Measurements from ENCODE around the gene KCNQ5.

The KCNQ5 gene

GRCh38 chr6:72865467-72865866, 243.6 kb downstream of the KCNQ5 start:
- Histone ChIP-seq H3K27ac (ENCODE audit: extremely low read depth, low read depth, low read length) (no peak overlapping the region), H3K36me3 (ENCODE audit: control insufficient read depth in 2 of 2, insufficient read depth in 1 of 2, low read length in 2 of 2) (no peaks in the 10 kb centered on the region), H3K9me3 (ENCODE audit: control insufficient read depth, insufficient read depth, low read depth, low read length) (no peaks in the 10 kb centered on the region), H3K4me1 (ENCODE audit: control insufficient read depth, insufficient read depth, low read length) (no peaks in the 10 kb centered on the region), H3K4me3 (ENCODE audit: low read depth, low read length) (no peak overlapping the region)
- ChIA-PET POLR2A (interaction anchor here (0.7 kb wide), 1 partner anchor 49 kb away, joined by 3 read pairs; no protein-coding TSS in a partner anchor), CTCF (no interaction called here)
- no peak for TF ChIP-seq ZNF76 (tag by site-specific recombination; IDR thresholded peaks at IDR 0.05; ENCODE audit: borderline replicate concordance, low read depth)
- no peak for TF ChIP-seq ZNF223 (tag by site-specific recombination; IDR thresholded peaks at IDR 0.05)
- no peak for TF ChIP-seq INSM2 (tag by site-specific recombination; IDR thresholded peaks at IDR 0.05)
- no peak for TF ChIP-seq RBAK (tag by site-specific recombination; IDR thresholded peaks at IDR 0.05)
- TF ChIP-seq ATF2 (tag by site-specific recombination; IDR thresholded peaks at IDR 0.05; ENCODE audit: low read depth), result no peak
- no peak for TF ChIP-seq ZNF280D (tag by site-specific recombination; IDR thresholded peaks at IDR 0.05)
- no peak for TF ChIP-seq ZNF677 (tag by site-specific recombination; IDR thresholded peaks at IDR 0.05)
- TF ChIP-seq AEBP2 (tag by site-specific recombination; IDR thresholded peaks at IDR 0.05; ENCODE audit: borderline replicate concordance), result no peak
- TF ChIP-seq ZNF133 (tag by site-specific recombination; IDR thresholded peaks at IDR 0.05), result no peak
- no peak for TF ChIP-seq ZSCAN18 (tag by site-specific recombination; IDR thresholded peaks at IDR 0.05)

GRCh38 chr6:72869621-72870020, 247.8 kb downstream of the KCNQ5 start:
- H3K9me3 ChIP-seq (ENCODE audit: control insufficient read depth, insufficient read depth, low read depth, low read length), result no peaks in the 10 kb centered on the region
- ChIA-PET POLR2A (no interaction called here), CTCF (no interaction called here)
- H3K4me3 ChIP-seq (ENCODE audit: low read depth, low read length), result no peak overlapping the region
- no peak for TF ChIP-seq ZNF433 (tag by site-specific recombination; IDR thresholded peaks at IDR 0.05; ENCODE audit: low read depth)
- no peak for TF ChIP-seq ZXDB (tag by site-specific recombination; IDR thresholded peaks at IDR 0.05)
- no peak for TF ChIP-seq ZNF354C (tag by site-specific recombination; IDR thresholded peaks at IDR 0.05; ENCODE audit: borderline replicate concordance, low read depth)
- H3K27ac ChIP-seq (ENCODE audit: extremely low read depth, low read depth, low read length), result no peak overlapping the region
- H3K4me1 ChIP-seq (ENCODE audit: control insufficient read depth, insufficient read depth, low read length), result peaks cover 3% of the 10 kb centered on the region; the same call in 1 of the 2 replicates
- H3K36me3 ChIP-seq (ENCODE audit: control insufficient read depth in 2 of 2, insufficient read depth in 1 of 2, low read length in 2 of 2), result no peaks in the 10 kb centered on the region

All from HEK293 (cell line).